H1 (cell line): ENCODE data around the gene RNU5D-1. TPM values are rescaled to one million over a fixed set of nuclear protein-coding genes. Genes with fewer than 3 reads are reported as not detected.

Source experiments
- CTCF ChIA-PET: fragments of 300-600 bp; sonication (Branson Sonifier 250); formaldehyde crosslinking; loops from one replicate; lab custom pipeline; 2021; ENCODE audit not compliant: partially characterized antibody; lab: Charles Lee
- POLR2A ChIA-PET: fragments of 300-600 bp; sonication (Branson Sonifier 250); formaldehyde crosslinking; loops from one replicate; lab custom pipeline; 2021; ENCODE audit warnings: inconsistent platforms; ENCODE audit not compliant: partially characterized antibody; lab: Charles Lee
- DNase-seq, 2 experiments: peaks; one replicate each; pipeline versions ENCODE4 v3.0.0 to v3.0.0-alpha.2; 2010 to 2022; ENCODE audit warnings: low spot score in 2 of 2, low read depth in 1 of 2, mixed read lengths in 1 of 2
- FAIRE-seq: peaks from 2 replicates; lab custom pipeline; 2011; peaks lifted over from hg19 to GRCh38; lab: Jason Lieb, UNC
- H2AFZ ChIP-seq: 2 replicates; pipeline ENCODE4 v1.8.1; 2012; ENCODE audit warnings: low read length, inconsistent platforms
- H2AK5ac ChIP-seq: 2 replicates; pipeline ENCODE4 v1.6.1; 2013; ENCODE audit warnings: low read depth, low read length
- H2BK120ac ChIP-seq: replicated peaks from 2 replicates; pipeline ENCODE3; 2013; ENCODE audit warnings: low read depth, low read length, inconsistent platforms
- H2BK12ac ChIP-seq: 2 replicates; pipeline ENCODE4 v1.6.1; 2013; ENCODE audit warnings: low read depth, low read length
- H2BK15ac ChIP-seq: 2 replicates; pipeline ENCODE4 v1.6.1; 2013; ENCODE audit warnings: low read length
- H2BK20ac ChIP-seq: 2 replicates; pipeline ENCODE4 v1.6.1; 2013; ENCODE audit warnings: low read length
- H2BK5ac ChIP-seq: 2 replicates; pipeline ENCODE4 v1.6.1; 2013; ENCODE audit warnings: low read depth, low read length
- H3K14ac ChIP-seq: 2 replicates; pipeline ENCODE4 v1.6.1; 2013; ENCODE audit warnings: inconsistent platforms; ENCODE audit not compliant: insufficient read length
- H3K18ac ChIP-seq: 2 replicates; pipeline ENCODE4 v1.6.1; 2013; ENCODE audit warnings: low read length; ENCODE audit errors: extremely low read depth
- H3K23ac ChIP-seq: 2 replicates; pipeline ENCODE4 v1.6.1; 2013; ENCODE audit warnings: inconsistent platforms; ENCODE audit not compliant: insufficient read length
- H3K23me2 ChIP-seq: 2 replicates; pipeline ENCODE4 v1.6.1; 2013; ENCODE audit warnings: low read depth, low read length
- H3K27ac ChIP-seq: 2 replicates; pipeline ENCODE4 v1.6.1; 2011; ENCODE audit warnings: low read depth, low read length, inconsistent platforms
- H3K27me3 ChIP-seq, 4 experiments: replicated peaks in 1 of 4; 1 replicate in 1 of 4; 2 replicates in 3 of 4; pipeline versions ENCODE4 v1.6.1 to v1.8.1; 2011 to 2013; ENCODE audit warnings: low read length in 3 of 4, mild to moderate bottlenecking in 3 of 4, inconsistent platforms in 2 of 4, mixed read lengths in 2 of 4, moderate library complexity in 1 of 4; ENCODE audit not compliant: control insufficient read depth in 3 of 4, insufficient read depth in 3 of 4; ENCODE audit errors: extremely low read depth in 1 of 4
- H3K36me3 ChIP-seq, 4 experiments: 2 replicates each; pipeline versions ENCODE4 v1.6.1 to v1.8.1; 2011 to 2013; ENCODE audit warnings: mild to moderate bottlenecking in 4 of 4, low read length in 3 of 4, moderate library complexity in 2 of 4, control low read depth in 1 of 4, inconsistent platforms in 1 of 4; ENCODE audit not compliant: insufficient read depth in 4 of 4, control insufficient read depth in 2 of 4
- H3K4ac ChIP-seq: replicated peaks from 2 replicates; pipeline ENCODE3; 2013; ENCODE audit warnings: low read length, low read depth, mixed read lengths, inconsistent platforms; ENCODE audit not compliant: insufficient read length
- H3K4me1 ChIP-seq, 4 experiments: replicated peaks in 1 of 4; 1 replicate in 1 of 4; 2 replicates in 3 of 4; pipeline versions ENCODE4 v1.6.1 to v1.8.1; 2011 to 2013; ENCODE audit warnings: low read length in 3 of 4, inconsistent platforms in 2 of 4, mixed read lengths in 1 of 4; ENCODE audit not compliant: insufficient read depth in 4 of 4, control insufficient read depth in 3 of 4
- H3K4me2 ChIP-seq, 2 experiments: 2 replicates each; pipeline versions ENCODE4 v1.6.1 to v1.8.1; 2011 to 2013; ENCODE audit warnings: low read depth in 2 of 2, low read length in 2 of 2, control low read depth in 1 of 2, inconsistent platforms in 1 of 2, mild to moderate bottlenecking in 1 of 2; ENCODE audit not compliant: insufficient read depth in 1 of 2
- H3K4me3 ChIP-seq, 4 experiments: fragments of 200-600, 300-600 bp in 1 of 4; sonication (generic), shearing (Covaris generic), sonication (Bioruptor Twin) in 1 of 4; 2 replicates each; pipeline versions ENCODE4 v1.5.1 to v1.8.1; 2011 to 2016; ENCODE audit warnings: low read length in 4 of 4, low read depth in 3 of 4, control low read depth in 2 of 4, inconsistent platforms in 2 of 4, mild to moderate bottlenecking in 2 of 4, mixed read lengths in 1 of 4, moderate library complexity in 1 of 4; ENCODE audit not compliant: insufficient read depth in 2 of 4; ENCODE audit errors: extremely low read depth in 1 of 4
- H3K56ac ChIP-seq: replicated peaks from 2 replicates; pipeline ENCODE3; 2013; ENCODE audit warnings: low read depth, mild to moderate bottlenecking, mixed read lengths, low read length, inconsistent platforms; ENCODE audit not compliant: insufficient read length
- H3K79me1 ChIP-seq: 2 replicates; pipeline ENCODE4 v1.6.1; 2013; ENCODE audit warnings: low read depth, low read length, control low read depth
- H3K79me2 ChIP-seq, 2 experiments: 2 replicates each; pipeline versions ENCODE4 v1.6.1 to v1.8.1; 2012 to 2013; ENCODE audit warnings: low read length in 2 of 2, mild to moderate bottlenecking in 2 of 2, inconsistent platforms in 1 of 2; ENCODE audit not compliant: insufficient read depth in 2 of 2, control insufficient read depth in 1 of 2
- H3K9ac ChIP-seq, 4 experiments: replicated peaks in 1 of 4; 1 replicate in 1 of 4; 2 replicates in 3 of 4; pipeline versions ENCODE4 v1.6.1 to v1.8.1; 2011 to 2013; ENCODE audit warnings: low read depth in 3 of 4, low read length in 3 of 4, control low read depth in 2 of 4, mild to moderate bottlenecking in 2 of 4, moderate library complexity in 2 of 4, inconsistent platforms in 1 of 4; ENCODE audit errors: extremely low read depth in 1 of 4
- H3K9me3 ChIP-seq, 2 experiments: 2 replicates each; pipeline versions ENCODE4 v1.6.1 to v1.8.1; 2012 to 2013; ENCODE audit warnings: mild to moderate bottlenecking in 2 of 2, moderate library complexity in 2 of 2, control low read depth in 1 of 2, inconsistent platforms in 1 of 2, low read depth in 1 of 2, low read length in 1 of 2, mixed read lengths in 1 of 2; ENCODE audit not compliant: insufficient read depth in 2 of 2
- H4K20me1 ChIP-seq, 2 experiments: replicated peaks in 1 of 2; 2 replicates each; pipeline versions ENCODE3 to v1.8.1; 2011 to 2013; ENCODE audit warnings: inconsistent platforms in 2 of 2, low read length in 2 of 2, mild to moderate bottlenecking in 1 of 2; ENCODE audit not compliant: insufficient read depth in 2 of 2, control insufficient read depth in 1 of 2
- H4K5ac ChIP-seq: 2 replicates; pipeline ENCODE4 v1.6.1; 2013; ENCODE audit warnings: low read length, low read depth, mixed read lengths, inconsistent platforms; ENCODE audit not compliant: insufficient read length
- H4K8ac ChIP-seq: 2 replicates; pipeline ENCODE4 v1.8.0; 2013; ENCODE audit warnings: mild to moderate bottlenecking, moderate library complexity, low read length, inconsistent platforms; ENCODE audit not compliant: insufficient read depth; ENCODE audit errors: extremely low read depth
- H4K91ac ChIP-seq: replicated peaks from 2 replicates; pipeline ENCODE3; 2013; ENCODE audit warnings: low read length, mixed read lengths, inconsistent platforms; ENCODE audit not compliant: insufficient read length
- CHD2 ChIP-seq: IDR thresholded peaks from 2 replicates; pipeline ENCODE4 v1.6.1; 2012; ENCODE audit warnings: low read length, improper control_type of control experiment
- CREB1 ChIP-seq: IDR thresholded peaks from 2 replicates; pipeline ENCODE4 v1.6.1; 2012; ENCODE audit warnings: inconsistent platforms
- EZH2 ChIP-seq: fragments of 200-600 bp; sonication (generic); IDR thresholded peaks from 2 replicates; pipeline ENCODE4 v1.7.1; 2012; ENCODE audit warnings: low read depth, mild to moderate bottlenecking, moderate library complexity, low read length, inconsistent platforms; ENCODE audit not compliant: severe bottlenecking
- GABPA ChIP-seq: IDR thresholded peaks from 2 replicates; pipeline ENCODE4 v1.6.1; 2011; ENCODE audit warnings: mild to moderate bottlenecking, low read length, moderate library complexity, borderline replicate concordance; ENCODE audit not compliant: insufficient read depth
- JUND ChIP-seq: IDR thresholded peaks from 2 replicates; pipeline ENCODE4 v1.6.1; 2011; ENCODE audit warnings: mild to moderate bottlenecking, improper control_type of control experiment, low read length
- KDM5A ChIP-seq: fragments of 200-600 bp; IDR thresholded peaks from 2 replicates; pipeline ENCODE4 v1.7.1; 2012; ENCODE audit warnings: mild to moderate bottlenecking, low read length, inconsistent platforms, mixed read lengths
- NRF1 ChIP-seq: IDR thresholded peaks from 2 replicates; pipeline ENCODE4 v1.6.1; 2011; ENCODE audit warnings: mild to moderate bottlenecking, low read depth, low read length, improper control_type of control experiment
- PHF8 ChIP-seq: fragments of 200-600 bp; sonication (generic); conservative IDR thresholded peaks from 2 replicates; pipeline ENCODE4 v1.7.1; 2012; ENCODE audit warnings: low read depth, mild to moderate bottlenecking, inconsistent platforms, low read length, moderate library complexity
- RAD21 ChIP-seq, 2 experiments: IDR thresholded peaks in 1 of 2; conservative IDR thresholded peaks in 1 of 2; 2 replicates each; pipeline ENCODE4 v1.6.1; 2011; ENCODE audit warnings: low read depth in 2 of 2, low read length in 2 of 2, improper control_type of control experiment in 1 of 2, inconsistent platforms in 1 of 2, mild to moderate bottlenecking in 1 of 2, moderate library complexity in 1 of 2
- SAP30 ChIP-seq: fragments of 300-600 bp; sonication (generic); IDR thresholded peaks from 2 replicates; pipeline ENCODE4 v1.7.1; 2012; ENCODE audit warnings: low read length, moderate library complexity, mild to moderate bottlenecking, inconsistent platforms; ENCODE audit not compliant: insufficient read depth, insufficient replicate concordance
- SRF ChIP-seq: IDR thresholded peaks from 2 replicates; pipeline ENCODE4 v1.6.1; 2011; ENCODE audit warnings: mild to moderate bottlenecking, low read depth, low read length, moderate library complexity
- TEAD4 ChIP-seq: IDR thresholded peaks from 2 replicates; pipeline ENCODE4 v1.6.1; 2012; ENCODE audit warnings: low read depth, low read length, inconsistent platforms, mixed read lengths
- WGBS, 2 experiments: shearing (Covaris generic) in 1 of 2; methylation state at CpG; one replicate each; pipeline versions ENCODE4 v1.1.6 to v1.1.7; 2013 to 2015; ENCODE audit warnings: low lambda C conversion rate in 2 of 2, mixed read lengths in 2 of 2, inconsistent platforms in 1 of 2, low coverage in 1 of 2, missing lambda C conversion rate in 1 of 2; ENCODE audit not compliant: insufficient replicate concordance in 2 of 2, insufficient coverage in 1 of 2, insufficient read length in 1 of 2; ENCODE audit errors: extremely low coverage in 1 of 2, missing lambda C conversion rate in 1 of 2; 5-methylcytosine and 5-hydroxymethylcytosine counted together
- polyA plus RNA-seq, 7 experiments: library from polyadenylated mRNA; depleted of rRNA in 3 of 7; stranded (reverse) in 5 of 7; unstranded in 2 of 7; fragments of >200 nt in 5 of 7; fragments of 200-250 nt in 2 of 7; gene quantifications; 1 replicate in 5 of 7; 2 replicates in 1 of 7; 4 replicates in 1 of 7; pipeline versions ENCODE4 v1.2.1 to v1.2.3, GENCODE V29; 2011 to 2013; ENCODE audit warnings: missing spikeins in 2 of 7, mixed read lengths in 2 of 7
- total RNA-seq: library from RNA; stranded (reverse); fragmentation: NEBNext Ultra II Directional; extraction: Animal tissue kit (Norgen Biotek cat#: 25700); gene quantifications from 2 replicates; pipeline ENCODE4 v1.2.1, GENCODE V29; 2021

Gene RNU5D-1
- total and polyA plus RNA-seq, 2 of the 8 experiments (the other 6 are each of a cell fraction or from before 2014, with no cell fraction given): under 0.01 TPM; not detected in 1

DNA sequence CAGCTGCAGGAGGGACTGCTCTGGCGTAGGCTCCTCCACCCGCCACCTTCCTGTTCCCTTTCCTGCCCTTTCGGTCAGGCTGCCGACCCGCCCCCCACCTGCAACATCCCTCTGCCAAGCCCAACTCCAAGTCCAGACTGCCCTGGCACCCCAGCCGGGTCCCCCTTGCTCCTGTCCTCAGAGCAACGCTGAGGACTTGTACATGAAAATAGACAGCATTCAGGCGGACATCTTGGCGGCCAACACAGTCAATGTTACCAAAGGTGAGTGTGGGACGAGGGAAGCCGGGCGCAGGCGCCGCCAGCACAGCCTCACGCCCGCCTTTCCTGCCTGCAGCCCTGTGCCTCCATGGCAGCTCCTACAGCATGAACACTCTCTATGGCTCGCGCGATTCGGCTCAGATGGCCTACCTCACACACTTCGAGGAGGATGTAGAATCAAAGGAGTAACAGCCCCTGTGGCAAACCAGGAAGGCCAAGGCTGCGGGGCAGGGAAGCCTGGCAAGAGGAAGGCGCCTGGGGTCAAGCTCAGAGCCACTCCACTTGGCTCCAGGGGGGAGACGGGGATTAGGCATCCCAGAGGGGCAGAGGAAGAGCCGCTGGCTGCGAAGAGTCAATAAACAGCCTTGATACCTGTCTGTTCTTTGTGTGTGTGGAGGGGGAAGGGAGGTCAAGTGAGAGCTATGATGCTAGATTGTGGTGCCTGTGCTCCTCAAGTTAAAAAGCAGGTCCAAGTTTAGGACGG lies 5.8 kb downstream of the RNU5D-1 start:
- CTCF ChIA-PET: interaction anchor here (1.1 to 1.4 kb wide), 4 partner anchors 9 to 116 kb away, joined by 3 to 6 read pairs (median 4); partner anchors contain the start of gene DYNLT4
- TF ChIP-seq JUND (no peak), RAD21 (IDR thresholded peaks at IDR 0.05 in 1 of 2, conservative IDR thresholded peaks at IDR 0.05 in 1 of 2; ENCODE audit: low read depth in 2 of 2, low read length in 2 of 2) (no peak), KDM5A (no peak), CHD2 (no peak), CREB1 (no peak), SAP30 (no peak), NRF1 (no peak), EZH2 (no peak), PHF8 (no peak), SRF (no peak), TEAD4 (no peak), GABPA (no peak)

More for the DNA sequence above, 5.8 kb downstream of the RNU5D-1 start:
- H3K4ac ChIP-seq: no peak overlapping the region
- H2BK20ac ChIP-seq: no peak overlapping the region
- no peak overlapping the region for H3K4me3 ChIP-seq
- DNase-seq (no peak), FAIRE-seq (no peak)
- no peaks in the 10 kb centered on the region for H3K9me3 ChIP-seq
- H2BK15ac ChIP-seq: peak overlapping the region; percentile 88
- H3K27ac ChIP-seq: no peak overlapping the region
- H2AK5ac ChIP-seq: no peak overlapping the region
- H3K23ac ChIP-seq: no peak overlapping the region
- no peak overlapping the region; the same call in 1 of the 2 replicates for H2BK12ac ChIP-seq
- H3K79me2 ChIP-seq: no peaks in the 10 kb centered on the region
- H3K14ac ChIP-seq: no peak overlapping the region
- no peaks in the 10 kb centered on the region for H3K36me3 ChIP-seq
- H2AFZ ChIP-seq: peak overlapping the region; percentile 6; the same call in 1 of the 2 replicates
- H4K20me1 ChIP-seq: no peaks in the 10 kb centered on the region
- peak overlapping the region; percentile 48 for H2BK5ac ChIP-seq
- H4K8ac ChIP-seq: no peak overlapping the region; the same call in 1 of the 2 replicates
- H4K5ac ChIP-seq: no peak overlapping the region
- POLR2A ChIA-PET: interaction anchor here (0.5 to 22.5 kb wide), 7 partner anchors 8 to 955 kb away, joined by 3 to 428 read pairs (median 5); partner anchors contain the start of genes BEST4, RNU5D-1 and RPS8
- no peaks in the 10 kb centered on the region for H3K27me3 ChIP-seq
- no peak overlapping the region for H3K18ac ChIP-seq
- no peak overlapping the region for H2BK120ac ChIP-seq
- no peaks in the 10 kb centered on the region for H3K79me1 ChIP-seq
- H3K56ac ChIP-seq: no peak overlapping the region
- peaks cover 0 to 1% (median 0%) of the 10 kb centered on the region in 4 experiments; a peak in 4 of 7 replicates for H3K4me1 ChIP-seq
- 94% methylated on average over 27 of the region's 27 CpGs; no CpG with 5 or more reads in 1 of the 2 experiments for WGBS, 2 experiments
- no peak overlapping the region for H3K4me2 ChIP-seq
- peak overlapping the region; percentile 44 for H4K91ac ChIP-seq
- no peak overlapping the region; a peak in 2 of 7 replicates for H3K9ac ChIP-seq
- H3K23me2 ChIP-seq: no peaks in the 10 kb centered on the region
